Measurements from ENCODE around the gene CLDND1. TPM values are rescaled to one million over a fixed set of nuclear protein-coding genes. Genes with fewer than 3 reads are reported as not detected.

The CLDND1 gene
- total and polyA plus RNA-seq, 2 of the 4 experiments (the other 2 are of a cell fraction): 75.8 to 78.3 TPM

DNA sequence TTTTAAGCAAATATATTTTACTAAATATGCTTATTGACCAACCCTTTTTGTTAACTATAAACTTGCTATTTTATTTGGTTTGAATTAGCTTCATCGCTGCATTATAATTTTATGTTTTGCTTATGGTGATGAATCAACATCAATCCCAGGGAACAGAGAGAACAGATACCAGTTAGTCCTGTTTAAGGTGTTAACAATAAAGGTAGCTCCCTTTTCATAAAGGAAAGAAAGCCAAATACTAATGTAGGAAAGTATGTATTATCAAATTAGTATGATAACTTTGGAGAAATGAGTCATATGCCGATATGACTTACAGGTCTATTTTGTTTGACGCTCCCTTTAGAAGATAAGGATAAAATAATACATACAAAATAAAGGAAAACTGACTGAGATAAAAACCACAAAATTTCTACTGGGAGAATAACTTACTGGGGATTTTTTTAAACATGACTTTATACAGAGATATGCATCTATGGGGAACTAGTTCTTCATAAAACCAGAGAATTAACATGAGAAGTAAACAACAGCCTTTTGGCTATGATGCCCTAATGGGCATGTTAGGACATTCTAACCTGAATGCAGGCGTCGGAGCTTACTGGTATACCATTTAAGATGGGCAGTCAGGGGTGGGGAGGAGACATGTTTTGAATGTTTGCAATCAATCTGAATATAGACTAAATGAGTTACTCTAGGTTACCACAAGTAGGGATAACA lies 20.7 kb downstream of the CLDND1 start:
- Histone ChIP-seq H3K4ac (ENCODE audit: low read depth, low read length) (no peak overlapping the region), H3K4me2 (ENCODE audit: low read depth, low read length) (no peak overlapping the region), H3K4me3 (ENCODE audit: insufficient read depth, low read depth, low read length) (no peak overlapping the region), H3K9ac (ENCODE audit: low read depth, low read length) (no peak overlapping the region), H3K18ac (ENCODE audit: low read depth, low read length) (no peak overlapping the region), H3K27me3 (ENCODE audit: control insufficient read depth, insufficient read depth, low read length) (no peaks in the 10 kb centered on the region), H2BK120ac (ENCODE audit: low read depth, low read length) (no peak overlapping the region), H3K56ac (ENCODE audit: extremely low read depth, insufficient read depth, low read length) (no peak overlapping the region), H3K9me3 (ENCODE audit: control insufficient read depth, insufficient read depth, low read length) (no peaks in the 10 kb centered on the region), H2BK5ac (ENCODE audit: low read depth, low read length, poor library complexity, severe bottlenecking) (no peak overlapping the region), H4K20me1 (ENCODE audit: insufficient read depth, low read length) (no peaks in the 10 kb centered on the region), H2AFZ (replicated peaks; ENCODE audit: low read length, poor library complexity) (no peak overlapping the region), H3K9me1 (ENCODE audit: insufficient read depth, low read length) (no peaks in the 10 kb centered on the region), H3K79me1 (ENCODE audit: low read depth in 1 of 2, low read length in 2 of 2) (no peaks in the 10 kb centered on the region), H2AK5ac (ENCODE audit: low read depth, low read length) (no peak overlapping the region), H4K91ac (ENCODE audit: insufficient read depth, low read depth, low read length) (no peak overlapping the region), H2BK20ac (ENCODE audit: low read depth, low read length) (no peak overlapping the region), H2BK15ac (ENCODE audit: low read depth, low read length) (no peak overlapping the region), H4K8ac (ENCODE audit: low read depth in 2 of 2, low read length in 2 of 2) (no peak overlapping the region), H2AK9ac (replicated peaks; ENCODE audit: low read depth, low read length, poor library complexity) (no peak overlapping the region), H3K14ac (replicated peaks; ENCODE audit: low read depth, low read length) (no peak overlapping the region), H3K36me3 (ENCODE audit: control insufficient read depth, insufficient read depth, low read length) (no peaks in the 10 kb centered on the region), H3K27ac (ENCODE audit: insufficient read depth, low read length) (no peak overlapping the region), H3K4me1 (ENCODE audit: control insufficient read depth, insufficient read depth, low read length) (no peaks in the 10 kb centered on the region), H3K23ac (ENCODE audit: low read depth, low read length) (no peak overlapping the region), H4K5ac (ENCODE audit: low read depth, low read length) (no peak overlapping the region)
- DNase-seq (no peak), ATAC-seq (ENCODE audit: low read depth) (no peak)
- whole genome bisulfite sequencing, 2 experiments (ENCODE audit: extremely low coverage in 2 of 2, insufficient read length in 1 of 2): no CpG with 5 or more reads among the region's 5 CpGs
- no peak for TF ChIP-seq MAFK (IDR thresholded peaks at IDR 0.05; ENCODE audit: low read depth, low read length)
- TF ChIP-seq FOS (IDR thresholded peaks at IDR 0.05; ENCODE audit: low read depth, low read length): no peak
- TF ChIP-seq CHD1 (IDR thresholded peaks at IDR 0.05; ENCODE audit: low read depth, low read length): no peak
- TF ChIP-seq SMC3 (IDR thresholded peaks at IDR 0.05; ENCODE audit: low read depth, low read length): no peak
- no peak for TF ChIP-seq RCOR1 (IDR thresholded peaks at IDR 0.05; ENCODE audit: insufficient replicate concordance, low read length)
- no peak for TF ChIP-seq ELK1 (IDR thresholded peaks at IDR 0.05; ENCODE audit: borderline replicate concordance, low read depth, low read length)
- no peak for TF ChIP-seq POLR2A (IDR thresholded peaks at IDR 0.05; ENCODE audit: low read depth, low read length)
- no peak for TF ChIP-seq BHLHE40 (IDR thresholded peaks at IDR 0.05; ENCODE audit: low read depth, low read length)
- no peak for TF ChIP-seq CEBPB (IDR thresholded peaks at IDR 0.05; ENCODE audit: low read depth, low read length)
- no peak for TF ChIP-seq RFX5 (IDR thresholded peaks at IDR 0.05; ENCODE audit: low read depth, low read length)
- TF ChIP-seq, protein P1, sequence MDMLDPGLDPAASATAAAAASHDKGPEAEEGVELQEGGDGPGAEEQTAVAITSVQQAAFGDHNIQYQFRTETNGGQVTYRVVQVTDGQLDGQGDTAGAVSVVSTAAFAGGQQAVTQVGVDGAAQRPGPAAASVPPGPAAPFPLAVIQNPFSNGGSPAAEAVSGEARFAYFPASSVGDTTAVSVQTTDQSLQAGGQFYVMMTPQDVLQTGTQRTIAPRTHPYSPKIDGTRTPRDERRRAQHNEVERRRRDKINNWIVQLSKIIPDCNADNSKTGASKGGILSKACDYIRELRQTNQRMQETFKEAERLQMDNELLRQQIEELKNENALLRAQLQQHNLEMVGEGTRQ (IDR thresholded peaks at IDR 0.05; ENCODE audit: low read depth, low read length): no peak
- no peak for TF ChIP-seq MXI1 (IDR thresholded peaks at IDR 0.05; ENCODE audit: borderline replicate concordance, low read depth, low read length)
- no peak for TF ChIP-seq RAD21 (IDR thresholded peaks at IDR 0.05; ENCODE audit: low read length)
- TF ChIP-seq MAZ (IDR thresholded peaks at IDR 0.05; ENCODE audit: borderline replicate concordance, low read depth, low read length): no peak
- no peak for TF ChIP-seq NFE2L2 (IDR thresholded peaks at IDR 0.05; ENCODE audit: low read depth, low read length)
- TF ChIP-seq, protein P2, sequence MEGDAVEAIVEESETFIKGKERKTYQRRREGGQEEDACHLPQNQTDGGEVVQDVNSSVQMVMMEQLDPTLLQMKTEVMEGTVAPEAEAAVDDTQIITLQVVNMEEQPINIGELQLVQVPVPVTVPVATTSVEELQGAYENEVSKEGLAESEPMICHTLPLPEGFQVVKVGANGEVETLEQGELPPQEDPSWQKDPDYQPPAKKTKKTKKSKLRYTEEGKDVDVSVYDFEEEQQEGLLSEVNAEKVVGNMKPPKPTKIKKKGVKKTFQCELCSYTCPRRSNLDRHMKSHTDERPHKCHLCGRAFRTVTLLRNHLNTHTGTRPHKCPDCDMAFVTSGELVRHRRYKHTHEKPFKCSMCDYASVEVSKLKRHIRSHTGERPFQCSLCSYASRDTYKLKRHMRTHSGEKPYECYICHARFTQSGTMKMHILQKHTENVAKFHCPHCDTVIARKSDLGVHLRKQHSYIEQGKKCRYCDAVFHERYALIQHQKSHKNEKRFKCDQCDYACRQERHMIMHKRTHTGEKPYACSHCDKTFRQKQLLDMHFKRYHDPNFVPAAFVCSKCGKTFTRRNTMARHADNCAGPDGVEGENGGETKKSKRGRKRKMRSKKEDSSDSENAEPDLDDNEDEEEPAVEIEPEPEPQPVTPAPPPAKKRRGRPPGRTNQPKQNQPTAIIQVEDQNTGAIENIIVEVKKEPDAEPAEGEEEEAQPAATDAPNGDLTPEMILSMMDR (conservative IDR thresholded peaks at IDR 0.05; ENCODE audit: low read depth, low read length): no peak
- dilution Hi-C loops (cut with HindIII; ENCODE audit: low sequenced_read_pairs, unreplicated experiment) (no loop called here), intact Hi-C loops (cut with micrococcal nuclease) (no loop called here), in situ Hi-C loops (cut with MboI; ENCODE audit: low sequenced_read_pairs) (no loop called here)
- ChIA-PET CTCF (no interaction called here), POLR2A (ENCODE audit: unreplicated experiment) (no interaction called here)
- no TSS peak for BruUV-seq (replicated peaks)

Data from IMR-90 (cell line).